Measurements from ENCODE around the gene HEXIM2. TPM values are rescaled to one million over a fixed set of nuclear protein-coding genes. Genes with fewer than 3 reads are reported as not detected.

HEXIM2 gene
- total and polyA plus RNA-seq, 4 experiments from 2014 or later: 2.7 to 5.1 (median 2.8) TPM

Small RNA genes lying within 50 kb of the gene (microRNA-seq; reads per million reads assigned to microRNA genes)
- gene MIR6784 (ENCODE audit: borderline microRNAs expressed, borderline number of aligned reads, borderline replicate concordance): not detected

Other genes with a start within 250 kb of the HEXIM2 start
- not detected for gene GFAP, start 246.4 kb upstream of the HEXIM2 start, total RNA-seq
- gene GFAP, start 246.4 kb upstream of the HEXIM2 start, polyA plus RNA-seq: under 1 TPM in 1 of 2 donors, not detected in 1; 0.16 TPM
- gene KIF18B, start 214.1 kb upstream of the HEXIM2 start, total RNA-seq: not detected
- gene KIF18B, start 214.1 kb upstream of the HEXIM2 start, polyA plus RNA-seq: not detected
- gene C1QL1, start 193.6 kb upstream of the HEXIM2 start, total RNA-seq: not detected
- not detected for gene C1QL1, start 193.6 kb upstream of the HEXIM2 start, polyA plus RNA-seq
- 10 to 100 TPM; 32.0 to 32.1 TPM for gene DCAKD, start 110.2 kb upstream of the HEXIM2 start, total RNA-seq
- 10 to 100 TPM in 1 of 2 donors, 1 to 10 TPM in 1; 8.8 to 16.2 TPM for gene DCAKD, start 110.2 kb upstream of the HEXIM2 start, polyA plus RNA-seq
- gene NMT1, start 100.6 kb upstream of the HEXIM2 start, total RNA-seq: 100 to 1,000 TPM; 125 to 126 TPM
- gene NMT1, start 100.6 kb upstream of the HEXIM2 start, polyA plus RNA-seq: 10 to 100 TPM; 56.2 to 75.7 TPM
- gene PLCD3, start 29.4 kb upstream of the HEXIM2 start, total RNA-seq: 1 to 10 TPM; 3.8 to 6.0 TPM
- gene PLCD3, start 29.4 kb upstream of the HEXIM2 start, polyA plus RNA-seq: under 1 TPM; 0.30 to 0.80 TPM
- gene ACBD4, start 26.2 kb upstream of the HEXIM2 start, total RNA-seq: 10 to 100 TPM; 41.9 to 48.1 TPM
- 10 to 100 TPM; 10.3 to 10.5 TPM for gene ACBD4, start 26.2 kb upstream of the HEXIM2 start, polyA plus RNA-seq
- gene HEXIM1, start 13.4 kb upstream of the HEXIM2 start, total RNA-seq: 10 to 100 TPM; 28.8 to 30.8 TPM
- 1 to 10 TPM; 2.8 to 5.9 TPM for gene HEXIM1, start 13.4 kb upstream of the HEXIM2 start, polyA plus RNA-seq
- 100 to 1,000 TPM; 403 to 405 TPM for gene FMNL1, start 60.0 kb downstream of the HEXIM2 start, total RNA-seq
- 10 to 100 TPM in 1 of 2 donors, 1 to 10 TPM in 1; 8.1 to 64.4 TPM for gene FMNL1, start 60.0 kb downstream of the HEXIM2 start, polyA plus RNA-seq
- under 1 TPM; 0.22 to 0.41 TPM for gene SPATA32, start 100.2 kb downstream of the HEXIM2 start, total RNA-seq
- under 1 TPM; 0.25 to 0.49 TPM for gene SPATA32, start 100.2 kb downstream of the HEXIM2 start, polyA plus RNA-seq
- gene MAP3K14, start 155.1 kb downstream of the HEXIM2 start, total RNA-seq: 10 to 100 TPM; 48.7 to 49.3 TPM
- 10 to 100 TPM in 1 of 2 donors, 1 to 10 TPM in 1; 2.3 to 14.5 TPM for gene MAP3K14, start 155.1 kb downstream of the HEXIM2 start, polyA plus RNA-seq